ENCODE data around the gene GABRR1. TPM values are rescaled to one million over a fixed set of nuclear protein-coding genes. Genes with fewer than 3 reads are reported as not detected.
"Not testable (repeated sequence)": the region's sequence is repeated elsewhere in the genome, so short reads cannot be mapped to it uniquely, and the experiment has no call there.

GABRR1 gene
- total RNA-seq, 2 experiments from 2014 or later: not detected

DNA sequence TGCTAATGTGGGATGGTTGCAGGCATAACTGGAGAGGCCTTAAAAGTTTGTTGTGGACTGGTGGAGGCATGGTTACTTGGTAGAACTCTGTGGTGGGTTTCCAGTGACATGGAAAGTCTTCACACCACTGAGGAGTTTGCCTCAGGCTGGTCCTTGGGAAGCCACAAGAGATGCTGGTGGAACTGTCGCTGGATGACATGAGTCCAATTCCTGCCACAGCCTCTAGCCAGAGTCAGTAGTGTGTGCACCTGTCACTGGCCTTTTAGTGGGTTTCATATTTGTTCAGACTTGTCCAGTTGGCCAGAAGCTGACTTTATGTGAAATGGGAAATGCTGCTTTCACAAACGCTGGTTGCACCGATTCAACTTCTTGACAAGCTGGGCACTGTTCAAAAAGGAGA, 85.6 kb downstream of the GABRR1 start:
- H3K27ac Mint-ChIP-seq: no peak overlapping the region
- no peaks in the 10 kb centered on the region for H3K4me1 Mint-ChIP-seq (ENCODE audit: low read depth)
- H3K9me3 Mint-ChIP-seq: peaks cover 6% of the 10 kb centered on the region
- no peaks in the 10 kb centered on the region for H3K27me3 Mint-ChIP-seq (ENCODE audit: low read depth)
- CTCF ChIA-PET: interaction anchor here (0.8 kb wide), 1 partner anchor 148 kb away, joined by 3 read pairs; no protein-coding TSS in a partner anchor
- DNase-seq: no peak
- intact Hi-C loops (cut with micrococcal nuclease): no loop called here
- H3K36me3 Mint-ChIP-seq (ENCODE audit: low read depth): peaks cover 3% of the 10 kb centered on the region
- H3K4me3 Mint-ChIP-seq: no peak overlapping the region

DNA sequence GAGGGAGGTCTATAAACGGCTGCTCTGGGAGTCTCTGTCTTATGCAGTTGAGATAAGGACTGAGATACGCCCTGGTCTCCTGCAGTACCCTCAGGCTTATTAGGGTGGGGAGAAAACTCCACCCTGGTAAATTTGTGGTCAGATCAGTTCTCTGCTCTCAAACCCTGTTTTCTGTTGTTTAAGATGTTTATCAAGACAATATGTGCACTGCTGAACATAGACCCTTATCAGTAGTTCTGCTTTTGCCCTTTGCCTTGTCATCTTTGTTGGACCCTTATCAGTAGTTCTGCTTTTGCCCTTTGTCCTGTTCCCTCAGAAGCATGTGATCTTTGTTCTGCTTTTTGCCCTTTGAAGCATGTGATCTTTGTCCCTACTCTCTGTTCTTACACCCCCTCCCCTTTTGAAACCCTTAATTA, 88.9 kb downstream of the GABRR1 start:
- intact Hi-C loops (cut with micrococcal nuclease): loop anchor here (10.0 kb wide), 1 partner anchor 487 kb away; no protein-coding TSS in a partner anchor
- H3K4me1 Mint-ChIP-seq (ENCODE audit: low read depth); CTCF ChIA-PET: not testable (repeated sequence)

More for the DNA sequence above, 88.9 kb downstream of the GABRR1 start:
- H3K9me3 Mint-ChIP-seq; H3K36me3 Mint-ChIP-seq (ENCODE audit: low read depth); H3K27ac Mint-ChIP-seq; H3K4me3 Mint-ChIP-seq; DNase-seq; H3K27me3 Mint-ChIP-seq (ENCODE audit: low read depth): not testable (repeated sequence)

Other genes with a start within 250 kb of the GABRR1 start
- 100 to 1,000 TPM; 110 to 111 TPM for gene PNRC1, start 136.6 kb downstream of the GABRR1 start, total RNA-seq
- under 1 TPM in 1 of 2 experiments, not detected in 1; 0.15 TPM for gene SRSF12, start 99.3 kb downstream of the GABRR1 start, total RNA-seq
- 10 to 100 TPM; 11.6 to 12.7 TPM for gene PM20D2, start 71.3 kb downstream of the GABRR1 start, total RNA-seq
- not detected for gene GABRR2, start 97.9 kb upstream of the GABRR1 start, total RNA-seq
- 10 to 100 TPM; 10.8 to 10.9 TPM for gene UBE2J1, start 135.4 kb upstream of the GABRR1 start, total RNA-seq
- 10 to 100 TPM; 11.3 to 13.2 TPM for gene RRAGD, start 194.9 kb upstream of the GABRR1 start, total RNA-seq
- 1 to 10 TPM; 1.5 to 1.6 TPM for gene ANKRD6, start 215.8 kb upstream of the GABRR1 start, total RNA-seq